ENCODE measurements around the gene RAD9B. TPM values are rescaled to one million over a fixed set of nuclear protein-coding genes. Genes with fewer than 3 reads are reported as not detected.

Gene RAD9B
- total and polyA plus RNA-seq, 10 of the 15 experiments (the other 5 are each of a cell fraction or from before 2014, with no cell fraction given) = 0.54 to 2.0 (median 1.3) TPM

DNA sequence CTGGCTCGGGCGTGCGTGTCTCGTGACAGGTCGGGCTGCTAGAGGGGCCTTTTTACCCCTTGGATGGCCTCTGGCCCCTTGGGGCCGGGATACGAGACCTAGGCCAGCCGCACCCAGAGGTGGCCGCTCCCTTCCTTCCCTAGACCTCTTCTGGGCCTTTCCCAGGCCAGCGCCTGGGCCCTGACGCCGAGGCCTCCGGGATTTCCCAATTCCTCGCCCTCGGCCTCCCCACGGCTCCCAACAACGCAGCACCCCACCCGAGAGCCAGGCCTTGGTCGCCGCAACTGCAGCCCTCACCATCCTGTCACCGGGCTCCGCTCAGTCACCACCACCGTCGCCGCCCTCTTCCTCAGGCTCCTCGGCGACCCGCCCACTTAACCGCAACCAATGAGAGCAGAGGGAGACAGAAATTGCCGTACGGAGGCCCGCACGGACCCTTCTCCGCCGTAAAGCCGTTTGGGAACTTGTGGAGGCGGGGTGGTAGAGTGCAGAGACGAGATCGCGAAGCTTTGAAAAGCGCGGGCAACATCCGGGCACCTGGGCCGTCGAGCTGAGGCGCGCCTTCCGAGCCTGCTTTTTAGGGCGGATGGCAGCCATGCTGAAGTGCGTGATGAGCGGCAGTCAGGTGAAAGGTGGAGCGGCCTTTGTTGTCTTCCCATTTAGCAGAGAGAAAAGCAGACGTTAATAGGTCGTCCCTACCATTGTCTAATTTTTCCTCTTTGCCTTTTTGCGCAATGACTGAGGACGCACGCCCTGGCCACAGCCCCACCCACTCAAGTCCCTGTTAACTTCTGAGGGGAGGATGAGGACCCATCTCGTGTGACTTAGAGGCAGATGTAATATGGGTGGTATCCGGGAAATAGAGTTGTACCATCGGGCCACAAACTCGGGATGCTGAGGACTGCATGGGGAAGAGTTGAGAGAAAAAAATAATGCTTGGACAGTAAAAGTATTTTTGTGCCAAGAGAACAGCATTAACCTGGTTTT, at the start of gene RAD9B, which contains the start of gene VPS29 (continued):
- TF ChIP-seq FOXM1 (IDR thresholded peaks at IDR 0.05; ENCODE audit: low read depth, low read length) (0 out of 2 replicates have a peak, but pooled peaks have one; percentile 55), RUNX3 (IDR thresholded peaks at IDR 0.05; ENCODE audit: low read length) (peak; percentile 95), LARP7 (IDR thresholded peaks at IDR 0.05) (no peak; the same call in 1 of the 2 replicates), NFYB (IDR thresholded peaks at IDR 0.05; ENCODE audit: insufficient read depth, low read depth, low read length) (peak; percentile 92), TCF3 (IDR thresholded peaks at IDR 0.05; ENCODE audit: borderline replicate concordance, insufficient read depth, low read depth, low read length) (0 out of 2 replicates have a peak, but pooled peaks have one; percentile 17), TARDBP (IDR thresholded peaks at IDR 0.05; ENCODE audit: borderline replicate concordance) (peak; percentile 83), MYC (IDR thresholded peaks at IDR 0.05; ENCODE audit: insufficient read depth, insufficient read length, insufficient replicate concordance, low read length, severe bottlenecking) (peak; percentile 53), ZNF622 (IDR thresholded peaks at IDR 0.05) (no peak), NR2C1 (IDR thresholded peaks at IDR 0.05) (no peak), BHLHE40 (IDR thresholded peaks at IDR 0.05; ENCODE audit: borderline replicate concordance in 1 of 2, low read depth in 2 of 2, low read length in 1 of 2) (peak; percentile 34 to 61), CEBPB (IDR thresholded peaks at IDR 0.05; ENCODE audit: borderline replicate concordance in 1 of 2, low read depth in 2 of 2, low read length in 2 of 2) (no peak), POLR2A (IDR thresholded peaks at IDR 0.05; ENCODE audit: low read depth, low read length) (peak; percentile 99), TAF1 (IDR thresholded peaks at IDR 0.05; ENCODE audit: borderline replicate concordance, low read depth, low read length) (peak; percentile 90), CREB1 (IDR thresholded peaks at IDR 0.05; ENCODE audit: low read depth) (peak; percentile 77)
- TF ChIP-seq, protein P1, sequence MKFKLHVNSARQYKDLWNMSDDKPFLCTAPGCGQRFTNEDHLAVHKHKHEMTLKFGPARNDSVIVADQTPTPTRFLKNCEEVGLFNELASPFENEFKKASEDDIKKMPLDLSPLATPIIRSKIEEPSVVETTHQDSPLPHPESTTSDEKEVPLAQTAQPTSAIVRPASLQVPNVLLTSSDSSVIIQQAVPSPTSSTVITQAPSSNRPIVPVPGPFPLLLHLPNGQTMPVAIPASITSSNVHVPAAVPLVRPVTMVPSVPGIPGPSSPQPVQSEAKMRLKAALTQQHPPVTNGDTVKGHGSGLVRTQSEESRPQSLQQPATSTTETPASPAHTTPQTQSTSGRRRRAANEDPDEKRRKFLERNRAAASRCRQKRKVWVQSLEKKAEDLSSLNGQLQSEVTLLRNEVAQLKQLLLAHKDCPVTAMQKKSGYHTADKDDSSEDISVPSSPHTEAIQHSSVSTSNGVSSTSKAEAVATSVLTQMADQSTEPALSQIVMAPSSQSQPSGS (IDR thresholded peaks at IDR 0.05; ENCODE audit: low read length) = no peak
- TF ChIP-seq, protein P2, sequence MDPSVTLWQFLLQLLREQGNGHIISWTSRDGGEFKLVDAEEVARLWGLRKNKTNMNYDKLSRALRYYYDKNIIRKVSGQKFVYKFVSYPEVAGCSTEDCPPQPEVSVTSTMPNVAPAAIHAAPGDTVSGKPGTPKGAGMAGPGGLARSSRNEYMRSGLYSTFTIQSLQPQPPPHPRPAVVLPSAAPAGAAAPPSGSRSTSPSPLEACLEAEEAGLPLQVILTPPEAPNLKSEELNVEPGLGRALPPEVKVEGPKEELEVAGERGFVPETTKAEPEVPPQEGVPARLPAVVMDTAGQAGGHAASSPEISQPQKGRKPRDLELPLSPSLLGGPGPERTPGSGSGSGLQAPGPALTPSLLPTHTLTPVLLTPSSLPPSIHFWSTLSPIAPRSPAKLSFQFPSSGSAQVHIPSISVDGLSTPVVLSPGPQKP (IDR thresholded peaks at IDR 0.05; ENCODE audit: low read depth, low read length) = peak; percentile 76; the same call in 1 of the 2 replicates
- TF ChIP-seq, protein P3, sequence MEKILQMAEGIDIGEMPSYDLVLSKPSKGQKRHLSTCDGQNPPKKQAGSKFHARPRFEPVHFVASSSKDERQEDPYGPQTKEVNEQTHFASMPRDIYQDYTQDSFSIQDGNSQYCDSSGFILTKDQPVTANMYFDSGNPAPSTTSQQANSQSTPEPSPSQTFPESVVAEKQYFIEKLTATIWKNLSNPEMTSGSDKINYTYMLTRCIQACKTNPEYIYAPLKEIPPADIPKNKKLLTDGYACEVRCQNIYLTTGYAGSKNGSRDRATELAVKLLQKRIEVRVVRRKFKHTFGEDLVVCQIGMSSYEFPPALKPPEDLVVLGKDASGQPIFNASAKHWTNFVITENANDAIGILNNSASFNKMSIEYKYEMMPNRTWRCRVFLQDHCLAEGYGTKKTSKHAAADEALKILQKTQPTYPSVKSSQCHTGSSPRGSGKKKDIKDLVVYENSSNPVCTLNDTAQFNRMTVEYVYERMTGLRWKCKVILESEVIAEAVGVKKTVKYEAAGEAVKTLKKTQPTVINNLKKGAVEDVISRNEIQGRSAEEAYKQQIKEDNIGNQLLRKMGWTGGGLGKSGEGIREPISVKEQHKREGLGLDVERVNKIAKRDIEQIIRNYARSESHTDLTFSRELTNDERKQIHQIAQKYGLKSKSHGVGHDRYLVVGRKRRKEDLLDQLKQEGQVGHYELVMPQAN (conservative IDR thresholded peaks at IDR 0.05) = peak; percentile 73; the same call in 1 of the 2 replicates
- TF ChIP-seq, protein P4, sequence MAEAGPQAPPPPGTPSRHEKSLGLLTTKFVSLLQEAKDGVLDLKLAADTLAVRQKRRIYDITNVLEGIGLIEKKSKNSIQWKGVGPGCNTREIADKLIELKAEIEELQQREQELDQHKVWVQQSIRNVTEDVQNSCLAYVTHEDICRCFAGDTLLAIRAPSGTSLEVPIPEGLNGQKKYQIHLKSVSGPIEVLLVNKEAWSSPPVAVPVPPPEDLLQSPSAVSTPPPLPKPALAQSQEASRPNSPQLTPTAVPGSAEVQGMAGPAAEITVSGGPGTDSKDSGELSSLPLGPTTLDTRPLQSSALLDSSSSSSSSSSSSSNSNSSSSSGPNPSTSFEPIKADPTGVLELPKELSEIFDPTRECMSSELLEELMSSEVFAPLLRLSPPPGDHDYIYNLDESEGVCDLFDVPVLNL (IDR thresholded peaks at IDR 0.05; ENCODE audit: low read depth, low read length) = peak; percentile 95
- TF ChIP-seq, protein P5, sequence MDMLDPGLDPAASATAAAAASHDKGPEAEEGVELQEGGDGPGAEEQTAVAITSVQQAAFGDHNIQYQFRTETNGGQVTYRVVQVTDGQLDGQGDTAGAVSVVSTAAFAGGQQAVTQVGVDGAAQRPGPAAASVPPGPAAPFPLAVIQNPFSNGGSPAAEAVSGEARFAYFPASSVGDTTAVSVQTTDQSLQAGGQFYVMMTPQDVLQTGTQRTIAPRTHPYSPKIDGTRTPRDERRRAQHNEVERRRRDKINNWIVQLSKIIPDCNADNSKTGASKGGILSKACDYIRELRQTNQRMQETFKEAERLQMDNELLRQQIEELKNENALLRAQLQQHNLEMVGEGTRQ (IDR thresholded peaks at IDR 0.05; ENCODE audit: borderline replicate concordance, low read depth, low read length) = no peak
- TF ChIP-seq, protein P6, sequence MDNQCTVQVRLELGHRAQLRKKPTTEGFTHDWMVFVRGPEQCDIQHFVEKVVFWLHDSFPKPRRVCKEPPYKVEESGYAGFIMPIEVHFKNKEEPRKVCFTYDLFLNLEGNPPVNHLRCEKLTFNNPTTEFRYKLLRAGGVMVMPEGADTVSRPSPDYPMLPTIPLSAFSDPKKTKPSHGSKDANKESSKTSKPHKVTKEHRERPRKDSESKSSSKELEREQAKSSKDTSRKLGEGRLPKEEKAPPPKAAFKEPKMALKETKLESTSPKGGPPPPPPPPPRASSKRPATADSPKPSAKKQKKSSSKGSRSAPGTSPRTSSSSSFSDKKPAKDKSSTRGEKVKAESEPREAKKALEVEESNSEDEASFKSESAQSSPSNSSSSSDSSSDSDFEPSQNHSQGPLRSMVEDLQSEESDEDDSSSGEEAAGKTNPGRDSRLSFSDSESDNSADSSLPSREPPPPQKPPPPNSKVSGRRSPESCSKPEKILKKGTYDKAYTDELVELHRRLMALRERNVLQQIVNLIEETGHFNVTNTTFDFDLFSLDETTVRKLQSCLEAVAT (IDR thresholded peaks at IDR 0.05) = peak; percentile 96
